GM12878 (cell line): ENCODE data around the gene ZNF276. TPM values are rescaled to one million over a fixed set of nuclear protein-coding genes. Genes with fewer than 3 reads are reported as not detected.

Experiments
- ATAC-seq: fragments of 200-7000 bp; cut with Tn5 transposase; 3 replicates; pipeline ENCODE4 v1.9.1; 2020; ENCODE audit warnings: mild to moderate bottlenecking, moderate library complexity
- BruUV-seq: library from RNA; stranded (reverse); fragments of 400-500 nt; replicated peaks from 2 replicates; lab custom pipeline; 2021; lab: Mats Ljungman, UMichigan
- CTCF ChIA-PET: fragments of 300-600 bp; sonication (Branson Sonifier 250); formaldehyde crosslinking; extraction: SDS; loops from one replicate; lab custom pipeline; 2021; ENCODE audit warnings: inconsistent platforms; lab: Yijun Ruan, JAX
- POLR2A ChIA-PET: fragments of 350-600 bp; formaldehyde crosslinking; extraction: SDS; loops from one replicate; lab custom pipeline; 2021; ENCODE audit warnings: inconsistent platforms; lab: Charles Lee
- RAD21 ChIA-PET: fragments of 300-600 bp; sonication (Branson Sonifier 250); formaldehyde crosslinking; loops from one replicate; lab custom pipeline; 2023; ENCODE audit warnings: antibody characterized with exemption; ENCODE audit not compliant: unreplicated experiment; lab: Charles Lee
- SMC1A ChIA-PET: fragments of 300-600 bp; sonication (Branson Sonifier 250); formaldehyde crosslinking; loops from one replicate; lab custom pipeline; 2023; ENCODE audit not compliant: unreplicated experiment, uncharacterized antibody; lab: Charles Lee
- DNase-seq: peaks from one replicate; pipeline ENCODE4 v3.0.0-alpha.2; 2011; ENCODE audit warnings: low read depth, low spot score
- FAIRE-seq: peaks from 3 replicates; lab custom pipeline; 2011; peaks lifted over from hg19 to GRCh38; lab: Jason Lieb, UNC
- H2AFZ ChIP-seq: 2 replicates; pipeline ENCODE4 v1.6.0; 2011; ENCODE audit warnings: low read depth, low read length, control low read depth; ENCODE audit not compliant: control insufficient read depth
- H3K27ac ChIP-seq: 2 replicates; pipeline ENCODE4 v1.5.1; 2011; ENCODE audit warnings: control low read depth; ENCODE audit not compliant: control insufficient read depth, insufficient read depth
- H3K27me3 ChIP-seq, 2 experiments: replicated peaks in 1 of 2; 2 replicates each; pipeline versions ENCODE4 v1.6.0 to v1.6.1; 2011; ENCODE audit warnings: low read length in 1 of 2; ENCODE audit not compliant: control insufficient read depth in 2 of 2, insufficient read depth in 2 of 2
- H3K36me3 ChIP-seq, 2 experiments: 2 replicates each; pipeline ENCODE4 v1.5.1; 2011; ENCODE audit warnings: low read length in 1 of 2; ENCODE audit not compliant: control insufficient read depth in 2 of 2, insufficient read depth in 2 of 2
- H3K4me1 ChIP-seq: 2 replicates; pipeline ENCODE4 v1.6.1; 2011; ENCODE audit warnings: mild to moderate bottlenecking, low read length, moderate library complexity, mixed read lengths; ENCODE audit not compliant: control insufficient read depth, insufficient read depth
- H3K4me2 ChIP-seq: 2 replicates; pipeline ENCODE4 v1.6.0; 2011; ENCODE audit warnings: control low read depth; ENCODE audit not compliant: control insufficient read depth, insufficient read depth
- H3K4me3 ChIP-seq: fragments of 200-600 bp; sonication (generic); 2 replicates; pipeline ENCODE4 v1.5.1; 2016
- H3K79me2 ChIP-seq: 2 replicates; pipeline ENCODE4 v1.6.0; 2011; ENCODE audit warnings: low read length; ENCODE audit not compliant: control insufficient read depth, insufficient read depth
- H3K9ac ChIP-seq: 2 replicates; pipeline ENCODE4 v1.8.0; 2011; ENCODE audit warnings: low read length, control low read depth, mixed read lengths; ENCODE audit not compliant: control insufficient read depth, insufficient read depth
- H3K9me3 ChIP-seq: replicated peaks from 3 replicates; pipeline ENCODE4 v1.5.1; 2011; ENCODE audit warnings: mild to moderate bottlenecking, low read length; ENCODE audit not compliant: control insufficient read depth, insufficient read depth
- H4K20me1 ChIP-seq: 2 replicates; pipeline ENCODE4 v1.6.0; 2011; ENCODE audit not compliant: control insufficient read depth, insufficient read depth
- BCL11A ChIP-seq: IDR thresholded peaks from 2 replicates; pipeline ENCODE4 v1.6.1; 2011; ENCODE audit warnings: low read depth, low read length
- EED ChIP-seq: sonication (generic); IDR thresholded peaks from 2 replicates; pipeline ENCODE4 v1.6.1; 2016; ENCODE audit warnings: antibody characterized with exemption, low read depth
- ESRRA ChIP-seq: IDR thresholded peaks from 2 replicates; pipeline ENCODE4 v1.6.1; 2012; ENCODE audit warnings: mild to moderate bottlenecking, low read length, improper control_type of control experiment
- FOS ChIP-seq: IDR thresholded peaks from 3 replicates; pipeline ENCODE4 v1.6.1; 2011; ENCODE audit warnings: borderline replicate concordance; ENCODE audit not compliant: insufficient read length; ENCODE audit errors: extremely low read depth
- FOXM1 ChIP-seq: IDR thresholded peaks from 2 replicates; pipeline ENCODE4 v1.6.1; 2012; ENCODE audit warnings: low read depth, mild to moderate bottlenecking, inconsistent platforms, low read length, moderate library complexity
- LARP7 ChIP-seq: fragments of 450-650 bp; IDR thresholded peaks from 2 replicates; pipeline ENCODE4 v1.6.1; 2017; ENCODE audit warnings: mild to moderate bottlenecking
- MEF2B ChIP-seq: fragments of 450-650 bp; IDR thresholded peaks from 2 replicates; pipeline ENCODE4 v1.6.1; 2018; ENCODE audit warnings: mild to moderate bottlenecking, moderate library complexity; ENCODE audit not compliant: partially characterized antibody, poor library complexity, severe bottlenecking
- NFXL1 ChIP-seq: fragments of 450-650 bp; IDR thresholded peaks from 2 replicates; pipeline ENCODE4 v1.6.1; 2017; ENCODE audit warnings: antibody characterized with exemption, mild to moderate bottlenecking, borderline replicate concordance
- NFYA ChIP-seq: IDR thresholded peaks from 2 replicates; pipeline ENCODE4 v1.6.1; 2011; ENCODE audit warnings: low read depth, mild to moderate bottlenecking, low read length, improper control_type of control experiment, borderline replicate concordance
- RFX5 ChIP-seq: IDR thresholded peaks from 2 replicates; pipeline ENCODE4 v1.6.1; 2011; ENCODE audit warnings: low read depth, low read length, improper control_type of control experiment
- TCF7 ChIP-seq: IDR thresholded peaks from 2 replicates; pipeline ENCODE4 v1.6.1; 2014; ENCODE audit warnings: antibody characterized with exemption, borderline replicate concordance
- ZSCAN29 ChIP-seq: fragments of 450-650 bp; IDR thresholded peaks from 2 replicates; pipeline ENCODE4 v1.6.1; 2017; ENCODE audit warnings: mild to moderate bottlenecking, moderate library complexity
- WGBS: methylation state at CpG from one replicate; pipeline ENCODE4 v1.1.6; 2016; ENCODE audit warnings: low lambda C conversion rate; ENCODE audit not compliant: insufficient replicate concordance, insufficient coverage; ENCODE audit errors: missing lambda C conversion rate; 5-methylcytosine and 5-hydroxymethylcytosine counted together
- in situ Hi-C: fragments of 300-500 bp; cut with MboI; formaldehyde crosslinking; loops from 9 replicates; pipeline ENCODE4 v1.14.3; 2018; ENCODE audit warnings: mixed read lengths
- intact Hi-C: fragments of 100-400 bp; cut with micrococcal nuclease; formaldehyde crosslinking; loops from one replicate; pipeline ENCODE4 v1.14.2; 2022; ENCODE audit not compliant: unreplicated experiment
- polyA plus RNA-seq, 11 experiments: library from polyadenylated mRNA; depleted of rRNA in 4 of 11; unstranded in 6 of 11; stranded (reverse) in 5 of 11; fragments of >200 nt; fragmentation: Nextera tagmentation in 4 of 11; fragmentation: Illumina TruSeq in 1 of 11; extraction: Ambion mirVana in 4 of 11; extraction: Trizol in 1 of 11; gene quantifications; 1 replicate in 1 of 11; 2 replicates in 10 of 11; pipeline versions ENCODE4 v1.2.1 to v1.2.3, GENCODE V29; 2011 to 2016; ENCODE audit warnings: inconsistent platforms in 2 of 11, missing spikeins in 2 of 11, low read depth in 1 of 11
- total RNA-seq, 4 experiments: library from RNA; depleted of rRNA in 3 of 4; stranded (reverse); fragments of >200 nt in 3 of 4; fragmentation: Illumina TruSeq in 1 of 4; extraction: Trizol in 1 of 4; gene quantifications; 2 replicates each; pipeline versions ENCODE4 v1.2.1 to v1.2.3, GENCODE V29; 2013 to 2021
- TF ChIP-seq, protein P1 (sequence below): fragments of 450-650 bp; IDR thresholded peaks from 2 replicates; pipeline ENCODE4 v1.6.1; 2017; ENCODE audit warnings: borderline replicate concordance
- TF ChIP-seq, protein P2 (sequence below): fragments of 450-650 bp; IDR thresholded peaks from 2 replicates; pipeline ENCODE4 v1.6.1; 2017; ENCODE audit warnings: mild to moderate bottlenecking, moderate library complexity
- TF ChIP-seq, protein P3 (sequence below): IDR thresholded peaks from 2 replicates; pipeline ENCODE4 v1.6.1; 2011; ENCODE audit warnings: low read depth, low read length, improper control_type of control experiment, borderline replicate concordance

ZNF276 gene
- total and polyA plus RNA-seq, 10 of the 15 experiments (the other 5 are each of a cell fraction or from before 2014, with no cell fraction given): 0.27 to 22.7 (median 8.7) TPM

DNA sequence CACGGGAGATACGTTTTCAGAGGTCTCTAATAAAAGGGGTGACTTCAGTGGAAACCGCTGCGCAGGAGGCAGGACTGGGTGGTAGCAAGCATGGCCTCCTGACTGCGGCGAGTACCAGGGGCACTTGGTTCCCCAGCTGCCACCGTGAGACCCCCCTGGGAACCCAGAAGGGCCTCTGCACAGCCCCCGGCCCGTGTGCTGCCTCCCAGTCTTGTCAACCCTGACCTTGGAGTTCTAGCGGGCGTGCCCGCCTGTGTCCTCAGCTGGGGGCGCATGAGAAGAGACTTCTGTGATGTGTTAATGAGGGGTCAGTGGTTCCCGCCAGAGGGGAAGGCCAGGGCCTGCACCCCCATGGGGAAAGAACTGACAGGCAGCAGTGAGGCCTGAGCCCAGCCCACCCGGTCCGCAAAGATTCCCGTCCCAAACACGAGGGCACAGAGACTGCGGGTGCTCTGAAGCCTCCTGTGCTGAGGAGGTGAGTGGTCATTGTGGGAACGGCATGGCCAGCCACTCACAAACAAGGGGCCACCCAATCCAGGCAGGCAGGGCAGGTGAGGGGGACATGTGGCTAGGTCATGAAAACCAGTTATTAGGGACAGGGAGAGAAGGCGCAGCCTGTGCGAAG is 9.4 kb downstream of the ZNF276 start:
- no peak for FAIRE-seq
- Histone ChIP-seq H3K9me3 (no peaks in the 10 kb centered on the region; the same call in 2 of the 3 replicates), H2AFZ (no peak overlapping the region), H3K9ac (no peak overlapping the region), H3K36me3 (peaks cover 19 to 21% of the 10 kb centered on the region in 2 experiments), H3K79me2 (no peaks in the 10 kb centered on the region), H3K27me3 (no peaks in the 10 kb centered on the region), H3K27ac (no peak overlapping the region), H3K4me3 (no peak overlapping the region)
- ChIA-PET POLR2A (no interaction called here), SMC1A (no interaction called here), RAD21 (no interaction called here)
- TF ChIP-seq EED (no peak), TCF7 (no peak), RFX5 (no peak), NFYA (no peak), FOS (no peak), MEF2B (no peak), BCL11A (no peak), FOXM1 (no peak), NFXL1 (no peak), ESRRA (no peak), LARP7 (no peak), ZSCAN29 (no peak)
- TF ChIP-seq, protein P1, sequence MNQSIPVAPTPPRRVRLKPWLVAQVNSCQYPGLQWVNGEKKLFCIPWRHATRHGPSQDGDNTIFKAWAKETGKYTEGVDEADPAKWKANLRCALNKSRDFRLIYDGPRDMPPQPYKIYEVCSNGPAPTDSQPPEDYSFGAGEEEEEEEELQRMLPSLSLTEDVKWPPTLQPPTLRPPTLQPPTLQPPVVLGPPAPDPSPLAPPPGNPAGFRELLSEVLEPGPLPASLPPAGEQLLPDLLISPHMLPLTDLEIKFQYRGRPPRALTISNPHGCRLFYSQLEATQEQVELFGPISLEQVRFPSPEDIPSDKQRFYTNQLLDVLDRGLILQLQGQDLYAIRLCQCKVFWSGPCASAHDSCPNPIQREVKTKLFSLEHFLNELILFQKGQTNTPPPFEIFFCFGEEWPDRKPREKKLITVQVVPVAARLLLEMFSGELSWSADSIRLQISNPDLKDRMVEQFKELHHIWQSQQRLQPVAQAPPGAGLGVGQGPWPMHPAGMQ: no peak
- TF ChIP-seq, protein P2, sequence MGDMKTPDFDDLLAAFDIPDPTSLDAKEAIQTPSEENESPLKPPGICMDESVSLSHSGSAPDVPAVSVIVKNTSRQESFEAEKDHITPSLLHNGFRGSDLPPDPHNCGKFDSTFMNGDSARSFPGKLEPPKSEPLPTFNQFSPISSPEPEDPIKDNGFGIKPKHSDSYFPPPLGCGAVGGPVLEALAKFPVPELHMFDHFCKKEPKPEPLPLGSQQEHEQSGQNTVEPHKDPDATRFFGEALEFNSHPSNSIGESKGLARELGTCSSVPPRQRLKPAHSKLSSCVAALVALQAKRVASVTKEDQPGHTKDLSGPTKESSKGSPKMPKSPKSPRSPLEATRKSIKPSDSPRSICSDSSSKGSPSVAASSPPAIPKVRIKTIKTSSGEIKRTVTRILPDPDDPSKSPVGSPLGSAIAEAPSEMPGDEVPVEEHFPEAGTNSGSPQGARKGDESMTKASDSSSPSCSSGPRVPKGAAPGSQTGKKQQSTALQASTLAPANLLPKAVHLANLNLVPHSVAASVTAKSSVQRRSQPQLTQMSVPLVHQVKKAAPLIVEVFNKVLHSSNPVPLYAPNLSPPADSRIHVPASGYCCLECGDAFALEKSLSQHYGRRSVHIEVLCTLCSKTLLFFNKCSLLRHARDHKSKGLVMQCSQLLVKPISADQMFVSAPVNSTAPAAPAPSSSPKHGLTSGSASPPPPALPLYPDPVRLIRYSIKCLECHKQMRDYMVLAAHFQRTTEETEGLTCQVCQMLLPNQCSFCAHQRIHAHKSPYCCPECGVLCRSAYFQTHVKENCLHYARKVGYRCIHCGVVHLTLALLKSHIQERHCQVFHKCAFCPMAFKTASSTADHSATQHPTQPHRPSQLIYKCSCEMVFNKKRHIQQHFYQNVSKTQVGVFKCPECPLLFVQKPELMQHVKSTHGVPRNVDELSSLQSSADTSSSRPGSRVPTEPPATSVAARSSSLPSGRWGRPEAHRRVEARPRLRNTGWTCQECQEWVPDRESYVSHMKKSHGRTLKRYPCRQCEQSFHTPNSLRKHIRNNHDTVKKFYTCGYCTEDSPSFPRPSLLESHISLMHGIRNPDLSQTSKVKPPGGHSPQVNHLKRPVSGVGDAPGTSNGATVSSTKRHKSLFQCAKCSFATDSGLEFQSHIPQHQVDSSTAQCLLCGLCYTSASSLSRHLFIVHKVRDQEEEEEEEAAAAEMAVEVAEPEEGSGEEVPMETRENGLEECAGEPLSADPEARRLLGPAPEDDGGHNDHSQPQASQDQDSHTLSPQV: no peak
- TF ChIP-seq, protein P3, sequence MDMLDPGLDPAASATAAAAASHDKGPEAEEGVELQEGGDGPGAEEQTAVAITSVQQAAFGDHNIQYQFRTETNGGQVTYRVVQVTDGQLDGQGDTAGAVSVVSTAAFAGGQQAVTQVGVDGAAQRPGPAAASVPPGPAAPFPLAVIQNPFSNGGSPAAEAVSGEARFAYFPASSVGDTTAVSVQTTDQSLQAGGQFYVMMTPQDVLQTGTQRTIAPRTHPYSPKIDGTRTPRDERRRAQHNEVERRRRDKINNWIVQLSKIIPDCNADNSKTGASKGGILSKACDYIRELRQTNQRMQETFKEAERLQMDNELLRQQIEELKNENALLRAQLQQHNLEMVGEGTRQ: no peak
- TF ChIP-seq, all 136 proteins: peak for 0
- 79% methylated on average over 22 of the region's 22 CpGs for WGBS
- Histone ChIP-seq H4K20me1 (no peaks in the 10 kb centered on the region), H3K4me1 (no peaks in the 10 kb centered on the region), H3K4me2 (no peak overlapping the region)
- ATAC-seq (no peak), DNase-seq (no peak)
- in situ Hi-C loops: no loop called here
- CTCF ChIA-PET: no interaction called here
- intact Hi-C loops: no loop called here
- no TSS peak for BruUV-seq
